ENCODE results near the gene BLTP3A.
"Not testable (repeated sequence)": the region's sequence is repeated elsewhere in the genome, so short reads cannot be mapped to it uniquely, and the experiment has no call there.

BLTP3A gene

GRCh38 chr6:34791164-34791700, 651 bp upstream of the BLTP3A start:
- peak; percentile 46 for DNase-seq (ENCODE audit: low spot score)

- peak; percentile 38 for DNase-seq (ENCODE audit: low spot score)
These were observed 970 bp downstream of the BLTP3A start for GRCh38 chr6:34792605-34793500.

GRCh38 chr6:34793877-34794276, 2.0 kb downstream of the BLTP3A start:
- no peak for DNase-seq (ENCODE audit: low spot score)

- DNase-seq (ENCODE audit: low spot score) = no peak
These were observed 4.0 kb downstream of the BLTP3A start for GRCh38 chr6:34795836-34796425.

GRCh38 chr6:34798057-34798456, 6.2 kb downstream of the BLTP3A start:
- DNase-seq (ENCODE audit: low spot score) = no peak

- no peak for DNase-seq (ENCODE audit: low spot score)
These were observed 7.7 kb downstream of the BLTP3A start for GRCh38 chr6:34799547-34799946.

GRCh38 chr6:34804543-34804942, 12.7 kb downstream of the BLTP3A start:
- no peak for DNase-seq (ENCODE audit: low spot score)

- DNase-seq (ENCODE audit: low spot score) = not testable (repeated sequence)
These were observed 13.2 kb downstream of the BLTP3A start for GRCh38 chr6:34805074-34805473.

GRCh38 chr6:34806738-34807453, 15.0 kb downstream of the BLTP3A start:
- no peak for DNase-seq (ENCODE audit: low spot score)

GRCh38 chr6:34808473-34808872, 16.6 kb downstream of the BLTP3A start:
- DNase-seq (ENCODE audit: low spot score) = not testable (repeated sequence)

- DNase-seq (ENCODE audit: low spot score) = not testable (repeated sequence)
These were observed 17.5 kb downstream of the BLTP3A start for GRCh38 chr6:34809419-34809818.

- no peak for DNase-seq (ENCODE audit: low spot score)
These were observed 18.4 kb downstream of the BLTP3A start for GRCh38 chr6:34810017-34810882.

- DNase-seq (ENCODE audit: low spot score) = no peak
These were observed 19.2 kb downstream of the BLTP3A start for GRCh38 chr6:34810936-34811632.

GRCh38 chr6:34813028-34813713, 21.3 kb downstream of the BLTP3A start:
- no peak for DNase-seq (ENCODE audit: low spot score)

GRCh38 chr6:34816635-34817301, 24.9 kb downstream of the BLTP3A start:
- DNase-seq (ENCODE audit: low spot score) = peak; percentile 44

GRCh38 chr6:34817446-34817845, 25.6 kb downstream of the BLTP3A start:
- no peak for DNase-seq (ENCODE audit: low spot score)

- not testable (repeated sequence) for DNase-seq (ENCODE audit: low spot score)
These were observed 27.1 kb downstream of the BLTP3A start for GRCh38 chr6:34818872-34819570.

GRCh38 chr6:34819571-34820480, 27.9 kb downstream of the BLTP3A start:
- peak; percentile 20 for DNase-seq (ENCODE audit: low spot score)
